Neutrophil (primary cell): Measurements from ENCODE around the gene TSSK1B.
"Not testable (repeated sequence)": the region's sequence is repeated elsewhere in the genome, so short reads cannot be mapped to it uniquely, and the experiment has no call there.

Source experiments
- H3K27ac ChIP-seq: fragments of 200-600 bp; sonication (generic); 2 replicates; pipeline ENCODE4 v1.5.1; 2016; ENCODE audit warnings: mild to moderate bottlenecking, moderate library complexity
- H3K27me3 ChIP-seq: fragments of 200-600 bp; sonication (generic); 2 replicates; pipeline ENCODE4 v1.6.0; 2016; ENCODE audit warnings: mild to moderate bottlenecking
- H3K36me3 ChIP-seq: fragments of 200-600 bp; sonication (generic); 2 replicates; pipeline ENCODE4 v1.5.1; 2017
- H3K4me1 ChIP-seq, 2 experiments: fragments of 200-600 bp in 1 of 2; sonication (generic) in 1 of 2; 1 replicate in 1 of 2; 2 replicates in 1 of 2; pipeline versions ENCODE4 v1.5.1 to v1.6.1; 2013 to 2016; ENCODE audit warnings: low read depth in 1 of 2, low read length in 1 of 2, mild to moderate bottlenecking in 1 of 2, moderate library complexity in 1 of 2; ENCODE audit not compliant: control insufficient read depth in 1 of 2, insufficient read depth in 1 of 2
- H3K4me3 ChIP-seq, 2 experiments: fragments of 200-600 bp in 1 of 2; sonication (generic) in 1 of 2; 1 replicate in 1 of 2; 2 replicates in 1 of 2; pipeline ENCODE4 v1.5.1; 2013 to 2016; ENCODE audit warnings: low read depth in 1 of 2, low read length in 1 of 2, mild to moderate bottlenecking in 1 of 2, moderate library complexity in 1 of 2
- H3K9me3 ChIP-seq: fragments of 200-600 bp; sonication (generic); 2 replicates; pipeline ENCODE4 v1.5.1; 2016
- TF ChIP-seq, protein P1 (sequence below): fragments of 200-600 bp; sonication (generic); IDR thresholded peaks from 2 replicates; pipeline ENCODE4 v1.5.1; 2016; ENCODE audit warnings: antibody characterized with exemption

Gene TSSK1B

DNA sequence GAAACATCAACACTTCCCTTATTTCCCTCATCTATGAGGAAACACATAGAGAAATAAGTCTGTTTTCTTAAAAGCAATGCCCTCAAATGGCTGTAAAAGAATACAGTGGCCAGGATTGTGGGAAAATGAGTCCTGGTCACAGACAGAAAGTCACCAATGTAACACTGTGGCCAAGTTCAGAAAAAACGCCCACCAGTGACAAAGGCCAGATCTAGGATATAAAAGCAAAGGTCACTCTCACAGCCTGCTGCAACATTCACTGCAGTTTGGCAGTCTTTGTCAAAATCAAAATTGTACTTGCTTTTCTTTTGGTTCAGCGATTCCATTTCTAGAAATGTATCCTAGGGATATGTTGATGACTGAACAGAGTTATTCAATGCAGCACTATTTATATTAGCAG, 30.5 kb downstream of the TSSK1B start:
- H3K27ac ChIP-seq = no peak overlapping the region
- H3K27me3 ChIP-seq = peaks cover 53% of the 10 kb centered on the region
- no peaks in the 10 kb centered on the region for H3K36me3 ChIP-seq
- TF ChIP-seq, protein P1, sequence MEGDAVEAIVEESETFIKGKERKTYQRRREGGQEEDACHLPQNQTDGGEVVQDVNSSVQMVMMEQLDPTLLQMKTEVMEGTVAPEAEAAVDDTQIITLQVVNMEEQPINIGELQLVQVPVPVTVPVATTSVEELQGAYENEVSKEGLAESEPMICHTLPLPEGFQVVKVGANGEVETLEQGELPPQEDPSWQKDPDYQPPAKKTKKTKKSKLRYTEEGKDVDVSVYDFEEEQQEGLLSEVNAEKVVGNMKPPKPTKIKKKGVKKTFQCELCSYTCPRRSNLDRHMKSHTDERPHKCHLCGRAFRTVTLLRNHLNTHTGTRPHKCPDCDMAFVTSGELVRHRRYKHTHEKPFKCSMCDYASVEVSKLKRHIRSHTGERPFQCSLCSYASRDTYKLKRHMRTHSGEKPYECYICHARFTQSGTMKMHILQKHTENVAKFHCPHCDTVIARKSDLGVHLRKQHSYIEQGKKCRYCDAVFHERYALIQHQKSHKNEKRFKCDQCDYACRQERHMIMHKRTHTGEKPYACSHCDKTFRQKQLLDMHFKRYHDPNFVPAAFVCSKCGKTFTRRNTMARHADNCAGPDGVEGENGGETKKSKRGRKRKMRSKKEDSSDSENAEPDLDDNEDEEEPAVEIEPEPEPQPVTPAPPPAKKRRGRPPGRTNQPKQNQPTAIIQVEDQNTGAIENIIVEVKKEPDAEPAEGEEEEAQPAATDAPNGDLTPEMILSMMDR = no peak
- no peak overlapping the region for H3K4me3 ChIP-seq
- H3K4me1 ChIP-seq = no peaks in the 10 kb centered on the region
- H3K9me3 ChIP-seq = no peaks in the 10 kb centered on the region

DNA sequence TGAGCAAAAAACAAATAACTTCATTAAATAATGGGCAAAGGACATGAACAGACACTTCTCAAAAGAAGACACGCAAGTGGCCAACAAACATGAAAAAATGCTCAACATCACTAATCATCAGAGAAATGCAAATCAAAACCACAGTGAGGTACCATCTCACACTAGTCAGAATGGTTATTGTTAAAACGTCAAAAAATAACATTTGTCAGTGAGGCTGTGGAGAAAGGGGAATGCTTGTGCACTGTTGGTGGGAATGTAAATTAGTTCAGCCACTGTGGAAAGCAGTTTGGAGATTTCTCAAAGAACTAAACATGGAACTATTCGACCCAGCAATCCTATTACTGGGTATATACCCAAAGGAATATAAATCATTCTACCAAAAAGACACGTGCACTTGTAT, 36.8 kb downstream of the TSSK1B start:
- not testable (repeated sequence) for H3K4me3 ChIP-seq, H3K9me3 ChIP-seq

DNA sequence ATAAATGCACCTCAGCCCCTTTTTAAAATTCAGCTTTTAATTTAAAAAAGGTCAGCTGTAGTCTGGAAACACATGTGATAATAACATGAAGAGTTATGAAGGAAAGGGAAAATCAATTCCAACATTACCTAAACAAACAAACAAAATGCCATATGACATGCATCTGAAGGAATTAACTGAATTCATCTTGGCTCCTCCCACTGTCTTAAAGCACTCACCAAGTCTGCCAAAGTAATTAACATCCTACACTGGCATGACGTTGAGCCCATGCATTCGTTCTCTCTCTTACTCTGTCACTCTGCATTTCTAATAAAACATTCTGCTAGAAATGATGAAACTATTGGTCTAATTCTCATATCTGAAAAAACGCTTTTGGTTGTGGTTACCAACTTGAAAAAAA, 37.7 kb downstream of the TSSK1B start:
- H3K27ac ChIP-seq = no peak overlapping the region
- peaks cover 42% of the 10 kb centered on the region for H3K27me3 ChIP-seq
- no peaks in the 10 kb centered on the region for H3K4me1 ChIP-seq
- no peaks in the 10 kb centered on the region for H3K36me3 ChIP-seq
- TF ChIP-seq, protein P1 = no peak
- H3K9me3 ChIP-seq = no peaks in the 10 kb centered on the region
- no peak overlapping the region for H3K4me3 ChIP-seq

More for the DNA sequence above, 36.8 kb downstream of the TSSK1B start:
- H3K36me3 ChIP-seq, H3K4me1 ChIP-seq, H3K27ac ChIP-seq: not testable (repeated sequence)
- peaks cover 35% of the 10 kb centered on the region for H3K27me3 ChIP-seq

DNA sequence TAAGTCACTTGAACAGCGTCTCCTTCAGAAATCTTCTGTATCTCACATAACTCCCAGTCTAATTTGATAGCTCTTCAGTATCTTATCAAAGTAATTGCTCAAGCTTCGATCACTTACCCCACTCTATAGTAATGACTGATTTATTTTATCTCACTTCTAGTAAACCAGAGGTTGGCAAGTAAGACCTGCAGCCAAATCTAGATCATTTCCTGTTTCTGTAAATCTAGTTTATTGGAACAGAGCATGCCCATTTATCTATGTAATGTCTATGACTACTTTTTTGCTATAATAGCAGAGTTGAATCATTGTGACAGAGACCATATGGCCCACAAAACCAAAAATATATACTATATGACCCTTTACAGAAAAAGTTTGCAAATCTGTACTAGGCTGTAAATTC, 40.1 kb downstream of the TSSK1B start:
- H3K4me3 ChIP-seq = no peak overlapping the region
- H3K36me3 ChIP-seq = no peaks in the 10 kb centered on the region
- H3K9me3 ChIP-seq = no peaks in the 10 kb centered on the region
- no peaks in the 10 kb centered on the region for H3K4me1 ChIP-seq
- no peak overlapping the region for H3K27ac ChIP-seq
- peaks cover 63% of the 10 kb centered on the region for H3K27me3 ChIP-seq
- TF ChIP-seq, protein P1 = no peak

DNA sequence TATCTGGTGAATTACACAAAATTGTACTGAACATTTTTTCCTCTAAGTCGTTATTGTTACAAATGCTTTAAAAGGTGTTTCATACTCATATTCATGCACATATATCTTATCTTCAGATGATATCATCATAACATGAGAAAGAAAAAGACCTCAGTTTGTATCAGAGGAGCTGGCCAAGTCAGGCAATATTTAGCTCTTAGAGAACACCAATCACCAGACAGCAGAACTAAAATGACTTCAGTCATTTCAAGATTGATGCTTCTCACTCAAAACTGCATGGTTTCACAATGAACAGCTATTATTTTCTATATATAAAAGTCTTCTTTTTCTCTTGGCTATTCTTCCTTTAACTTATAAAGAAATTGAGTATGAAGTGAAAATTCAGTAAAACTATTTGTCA, 44.6 kb downstream of the TSSK1B start:
- Histone ChIP-seq H3K9me3 (no peaks in the 10 kb centered on the region), H3K4me1 (no peaks in the 10 kb centered on the region), H3K27me3 (peaks cover 87% of the 10 kb centered on the region), H3K4me3 (no peak overlapping the region), H3K27ac (no peak overlapping the region), H3K36me3 (no peaks in the 10 kb centered on the region)
- TF ChIP-seq, protein P1 = no peak

DNA sequence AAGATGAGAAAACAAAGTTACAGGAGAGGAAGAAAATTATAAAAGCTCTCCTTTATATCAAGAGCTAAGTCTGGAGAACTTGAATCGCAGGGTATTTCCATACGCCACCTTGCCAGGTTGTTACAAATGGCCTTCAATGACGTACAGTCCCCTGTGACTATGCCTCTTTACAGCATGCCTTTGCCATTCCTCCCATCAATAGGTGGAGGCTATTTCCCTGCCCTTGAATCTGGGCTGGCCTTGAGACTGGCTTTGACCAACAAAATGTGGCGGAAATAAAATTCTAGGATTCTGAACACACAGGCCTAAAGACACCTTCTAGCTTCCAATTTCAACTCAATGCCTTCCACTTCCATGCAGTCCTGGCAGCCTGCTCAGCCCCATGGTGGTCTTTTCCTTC, 45.7 kb downstream of the TSSK1B start:
- Histone ChIP-seq H3K27me3 (peaks cover 91% of the 10 kb centered on the region), H3K9me3 (no peaks in the 10 kb centered on the region), H3K4me3 (no peak overlapping the region), H3K27ac (no peak overlapping the region), H3K36me3 (no peaks in the 10 kb centered on the region), H3K4me1 (no peaks in the 10 kb centered on the region)
- TF ChIP-seq, protein P1 = no peak
